Stimulated activated CD8-positive, alpha-beta memory T cell treated with anti-CD3 and anti-CD28 coated beads, Interleukin-4, amount 100 ng/mL, for 24 hours (primary cell): ENCODE measurements around the gene SORBS1.

Experiments
- DNase-seq: peaks from one replicate; pipeline ENCODE4 v3.0.0-alpha.2; 2020; ENCODE audit warnings: low read depth

The SORBS1 gene

DNA sequence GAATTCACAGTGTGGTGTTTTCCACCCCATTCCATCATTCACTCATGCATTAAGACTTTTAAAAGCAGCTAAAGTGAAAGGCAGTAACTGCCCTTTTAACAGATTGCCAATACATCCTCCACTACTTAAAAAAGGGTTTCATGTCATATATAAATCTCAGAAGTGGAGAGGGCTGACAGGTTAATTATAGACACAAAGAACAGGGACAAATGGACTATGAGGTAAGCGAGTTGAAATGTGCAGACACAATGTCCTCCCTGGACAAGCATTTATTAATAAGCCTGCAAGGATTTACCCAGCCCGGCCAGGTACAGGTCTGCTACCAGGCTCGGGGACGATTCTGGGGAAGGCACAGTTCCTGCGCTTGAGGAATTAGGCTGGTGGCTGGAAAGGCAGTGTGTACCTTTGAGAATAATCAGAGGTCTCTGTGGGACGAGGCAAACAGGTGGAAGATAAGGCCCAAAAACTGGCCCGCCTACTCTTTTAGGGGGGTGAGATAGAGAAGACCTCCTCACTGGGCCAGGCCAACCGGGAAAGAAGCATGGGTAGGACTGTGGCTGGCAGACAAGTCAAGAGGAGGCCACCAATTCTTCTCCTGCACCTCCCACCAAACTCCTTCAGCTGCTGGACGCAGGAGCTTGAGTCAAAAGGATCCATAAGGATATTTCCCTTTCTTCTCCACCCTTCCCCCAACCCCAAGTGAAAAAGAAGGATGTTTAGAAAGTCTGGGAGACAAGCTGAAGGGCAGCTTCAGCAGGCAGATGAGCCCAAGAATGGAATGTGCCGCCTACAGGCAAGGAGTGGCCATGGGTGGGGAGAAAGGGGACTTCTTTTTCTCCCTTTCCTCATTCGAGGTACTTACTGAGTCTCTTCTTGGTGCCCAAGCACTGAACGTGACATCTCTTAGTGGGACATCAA lies 271.9 kb downstream of the SORBS1 start:
- DNase-seq = no peak

DNA sequence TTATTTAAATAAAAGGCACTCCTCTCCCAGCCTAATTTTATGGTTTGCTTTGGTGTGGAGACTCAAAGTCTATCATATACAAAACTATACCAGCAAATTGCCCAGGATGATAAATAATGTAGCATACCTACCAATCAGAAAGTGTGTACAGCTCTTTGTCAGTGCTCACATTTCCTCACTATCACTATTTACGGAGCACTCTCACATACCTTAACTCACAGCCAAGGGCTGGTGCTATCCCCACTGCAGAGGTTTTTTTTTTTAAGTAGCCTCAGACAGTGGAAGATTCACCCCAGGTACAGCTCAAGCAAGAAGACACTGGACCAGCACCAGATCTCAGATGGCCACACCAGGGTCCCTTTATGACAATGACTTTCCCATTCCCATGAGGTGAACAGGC lies 272.9 kb downstream of the SORBS1 start:
- no peak for DNase-seq

- no peak for DNase-seq
Observed at GRCh38 chr10:95287281-95287680, 273.9 kb downstream of the SORBS1 start.

- no peak for DNase-seq
Observed at GRCh38 chr10:95286707-95287106, 274.5 kb downstream of the SORBS1 start.

DNA sequence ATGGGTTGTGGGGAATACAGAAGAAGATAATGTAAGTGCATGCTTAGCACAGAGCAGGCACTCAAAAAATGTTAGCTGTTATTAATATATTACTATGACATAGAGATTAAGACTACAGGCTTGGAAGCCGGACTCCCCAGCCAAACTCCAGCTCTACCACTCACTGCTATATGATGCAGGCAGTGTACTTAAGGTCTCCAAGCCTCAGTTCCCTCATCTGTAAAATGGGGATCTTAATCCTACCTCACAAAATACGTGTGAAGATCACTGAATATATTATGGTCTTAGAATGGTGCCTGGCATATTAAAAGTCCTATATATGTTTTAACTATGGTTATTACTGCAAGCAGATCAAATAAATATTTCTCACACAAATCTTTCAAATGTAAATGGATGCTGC lies 275.6 kb downstream of the SORBS1 start:
- DNase-seq = no peak

DNA sequence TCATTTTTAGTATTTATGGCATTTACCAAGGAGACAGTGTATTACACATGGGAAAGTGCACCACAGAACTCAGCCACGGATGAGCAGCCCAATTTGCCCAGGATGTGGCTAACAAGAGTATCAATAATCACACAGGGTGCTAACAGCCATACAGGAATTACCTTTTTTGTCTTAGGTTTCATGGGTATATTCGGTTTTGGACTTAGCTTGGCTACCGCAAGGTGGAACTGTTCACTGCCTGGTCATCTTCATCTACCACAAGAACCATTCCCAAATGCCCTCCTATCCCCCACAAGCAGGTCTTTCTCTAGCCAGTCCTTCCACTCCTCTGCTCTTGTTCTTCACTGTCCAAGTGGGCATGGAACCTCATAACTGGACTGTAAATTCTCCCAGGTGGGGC lies 276.4 kb downstream of the SORBS1 start:
- DNase-seq = no peak

GRCh38 chr10:95282107-95282506 lies 279.1 kb downstream of the SORBS1 start:
- no peak for DNase-seq

DNA sequence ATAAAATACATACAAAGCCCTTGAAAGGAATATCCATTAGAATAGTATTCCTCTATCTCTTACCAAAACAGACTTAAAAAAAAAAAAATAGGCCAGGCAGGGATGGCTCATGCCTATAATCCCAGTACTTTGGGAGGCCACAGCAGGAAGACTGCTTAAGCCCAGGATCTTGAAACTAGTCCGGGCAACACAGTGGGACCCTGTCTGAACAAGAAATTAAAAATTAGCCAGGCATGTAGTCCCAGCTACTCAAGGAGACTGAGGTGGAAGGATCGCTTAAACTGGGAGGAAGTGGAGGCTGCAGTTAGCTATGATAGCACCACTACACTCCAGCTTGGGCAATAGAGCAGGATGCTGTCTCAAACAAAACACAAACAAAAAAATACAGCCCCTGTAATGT lies 280.0 kb downstream of the SORBS1 start:
- DNase-seq = no peak

GRCh38 chr10:95280637-95281036 lies 280.5 kb downstream of the SORBS1 start:
- no peak for DNase-seq

DNA sequence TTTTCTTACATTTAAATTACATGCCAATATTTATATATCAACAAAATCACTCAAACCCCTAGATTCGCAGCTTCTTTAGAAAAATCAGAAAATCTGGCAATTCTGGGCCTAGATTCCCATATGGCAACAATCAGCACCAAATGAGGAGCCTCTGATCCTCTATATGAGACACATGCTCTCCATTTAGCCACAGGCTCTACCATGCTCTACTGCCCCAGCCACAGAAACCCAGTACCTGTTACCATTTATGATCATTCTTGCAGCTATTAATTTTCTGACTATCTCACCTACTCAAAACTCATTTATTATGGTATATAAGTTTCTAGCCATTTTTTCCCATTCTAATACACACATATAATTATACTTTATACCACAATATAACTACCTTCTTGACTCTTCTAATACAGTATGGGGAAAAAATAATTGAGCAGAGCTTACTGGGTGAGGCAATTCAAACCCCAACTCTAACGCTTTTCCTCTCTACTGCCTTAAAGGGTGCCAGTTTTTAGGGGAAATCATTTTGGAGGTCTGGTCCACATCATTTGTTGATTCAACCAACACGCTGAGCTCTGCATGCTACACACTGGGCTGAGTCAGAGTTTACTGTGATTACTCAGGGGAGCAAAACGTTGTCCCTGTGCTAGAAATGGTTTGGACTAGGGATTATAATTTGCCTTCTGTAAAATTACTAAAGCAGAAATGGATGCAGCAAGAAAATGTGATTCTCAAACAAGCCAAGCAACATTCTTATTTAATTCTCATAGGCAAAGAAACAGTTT lies 281.9 kb downstream of the SORBS1 start:
- DNase-seq = no peak

DNA sequence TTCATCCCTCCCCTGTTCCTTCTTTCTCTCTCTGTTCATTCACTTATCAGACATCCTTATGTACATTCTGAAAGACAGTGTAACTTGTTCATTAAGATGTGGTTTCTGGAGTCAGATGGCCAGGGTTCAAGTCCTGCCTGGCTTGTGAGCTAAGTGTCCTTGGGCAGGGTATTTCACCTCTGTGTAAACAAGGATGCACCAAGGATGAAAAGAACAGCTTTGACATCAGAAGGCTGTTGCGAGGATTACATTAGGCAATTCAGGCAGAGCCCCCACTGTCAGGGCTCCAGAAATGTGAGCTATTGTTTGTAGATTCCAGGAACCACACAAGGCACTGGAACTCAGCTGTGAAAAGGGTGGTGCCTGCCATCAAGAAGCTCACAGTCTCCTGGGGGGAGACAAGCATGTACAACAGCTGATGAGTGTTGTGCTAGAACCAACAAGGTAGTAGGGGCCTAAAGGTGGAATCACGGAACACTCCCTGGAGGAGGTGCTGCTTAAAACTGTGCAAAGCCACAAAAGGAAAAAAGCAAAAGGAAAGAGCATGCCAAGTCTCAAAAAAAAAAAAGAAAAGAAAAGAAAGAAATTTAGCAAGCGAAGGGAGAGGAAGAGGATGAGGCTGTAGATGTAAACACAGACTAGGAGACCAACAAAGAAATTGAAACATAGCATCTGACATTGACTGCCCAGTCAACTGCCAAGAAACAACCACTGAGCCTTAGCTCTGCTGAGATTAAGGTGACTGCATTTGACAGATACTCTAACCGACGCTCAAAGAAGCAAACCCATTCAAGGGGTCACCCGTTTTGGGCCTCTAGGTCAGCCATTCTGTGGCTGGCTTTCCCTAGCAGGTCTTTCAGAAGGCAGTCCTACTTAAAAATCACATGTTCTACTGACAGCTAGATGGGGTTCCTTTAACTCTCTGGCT lies 282.8 kb downstream of the SORBS1 start:
- no peak for DNase-seq

- no peak for DNase-seq
Observed at GRCh38 chr10:95277614-95278013, 283.6 kb downstream of the SORBS1 start.

DNA sequence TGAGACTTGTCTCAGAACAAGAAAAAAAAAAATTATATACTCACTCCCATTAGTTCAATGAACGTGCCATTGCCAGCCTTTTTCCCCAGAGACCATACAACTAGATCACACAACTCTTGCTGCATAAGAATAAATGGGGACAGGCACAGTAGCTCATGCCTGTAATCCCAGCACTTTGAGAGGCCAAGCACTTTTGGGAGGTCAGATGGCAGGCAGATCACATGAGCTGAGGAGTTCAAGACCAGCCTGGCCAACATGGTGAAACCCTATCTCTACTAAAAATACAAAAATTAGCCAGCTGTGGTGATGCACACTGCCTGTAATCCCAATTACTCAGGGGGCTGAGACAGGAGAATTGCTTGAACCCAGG lies 284.0 kb downstream of the SORBS1 start:
- no peak for DNase-seq

- no peak for DNase-seq
Observed at GRCh38 chr10:95276367-95277200, 284.6 kb downstream of the SORBS1 start.

- DNase-seq = no peak
Observed at GRCh38 chr10:95275726-95276366, 285.3 kb downstream of the SORBS1 start.

- DNase-seq = no peak
Observed at GRCh38 chr10:95273393-95274312, 287.5 kb downstream of the SORBS1 start.

GRCh38 chr10:95268438-95268837 lies 292.7 kb downstream of the SORBS1 start:
- DNase-seq = no peak

GRCh38 chr10:95267251-95267650 lies 293.9 kb downstream of the SORBS1 start:
- no peak for DNase-seq

DNA sequence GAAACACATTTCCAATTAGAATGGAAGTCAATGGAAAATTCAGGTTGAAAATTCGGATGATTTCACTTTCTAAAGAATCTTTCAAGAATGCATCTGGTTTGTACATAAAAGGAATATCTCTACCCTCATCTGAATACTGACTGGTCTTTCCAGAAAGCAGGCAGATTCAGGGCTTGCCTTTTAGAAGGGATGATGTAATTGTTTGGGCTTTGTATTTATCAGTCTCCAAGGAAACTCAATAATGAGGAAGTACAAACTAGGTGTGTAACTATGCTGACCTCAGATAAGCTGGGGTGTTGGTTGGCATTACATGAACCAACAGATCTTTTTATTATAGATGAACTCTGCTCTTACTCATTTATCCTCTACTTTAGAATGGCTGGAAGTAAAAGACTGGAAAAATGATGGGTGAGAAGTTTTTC lies 294.5 kb downstream of the SORBS1 start:
- DNase-seq = no peak

GRCh38 chr10:95265572-95265971 lies 295.6 kb downstream of the SORBS1 start:
- DNase-seq = no peak
